Smooth muscle cell of trachea (primary cell): Measurements from ENCODE around the gene PCNA. TPM values are rescaled to one million over a fixed set of nuclear protein-coding genes. Genes with fewer than 3 reads are reported as not detected.

Source experiments
- total RNA-seq: library from RNA; depleted of rRNA; stranded (reverse); fragments of >200 nt; gene quantifications from 2 replicates; pipeline ENCODE4 v1.2.1, GENCODE V29; 2014

The PCNA gene
- 86.3 and 250 TPM in 2 replicates for total RNA-seq

GRCh38 chr20:5119435-5120184 is at the start of gene PCNA:
Gene PCNA, minus strand, starts transcription at chr20:5119958. Its CDS starts 160 bp downstream, at chr20:5119798.

DNA sequence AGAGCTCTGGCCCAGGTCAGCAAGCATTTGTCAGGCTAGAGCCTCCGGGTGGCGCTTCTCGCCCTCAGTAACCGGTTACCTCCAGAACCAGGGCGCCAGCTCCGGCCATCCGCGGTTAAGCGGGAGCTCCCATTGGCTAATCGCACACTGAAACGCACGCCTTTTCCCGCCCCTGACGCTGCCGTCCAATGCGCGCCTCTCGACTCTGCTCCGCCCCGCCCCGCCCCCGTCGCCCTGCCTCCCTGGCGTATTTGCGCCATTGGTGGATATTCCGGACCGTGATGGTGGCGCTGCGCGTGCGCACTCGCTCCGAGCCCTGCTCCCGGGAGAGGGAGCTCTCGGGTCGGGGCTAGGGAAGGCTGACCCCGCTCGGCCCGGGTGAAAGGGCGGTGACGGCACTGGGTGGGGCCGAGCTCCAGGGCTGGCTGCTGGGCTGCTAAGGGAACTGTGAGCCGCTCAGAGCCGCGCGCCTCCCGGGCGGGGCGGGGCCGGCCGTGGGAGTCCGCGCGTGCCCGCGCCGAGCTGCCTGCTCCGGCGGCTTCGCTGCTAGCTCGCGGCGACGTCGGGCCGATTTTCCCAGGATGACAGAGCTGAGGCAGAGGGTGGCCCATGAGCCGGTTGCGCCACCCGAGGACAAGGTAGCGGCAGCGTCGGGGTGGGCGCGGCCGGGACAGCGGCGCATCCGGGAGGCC is 6.9 kb upstream of the PCNA start, which contains the start of gene CDS2:
Gene CDS2 (plus strand): TSS at position 497 of the 692 bp plus-strand sequence. CDS start 85 bp downstream, at position 582.

Other genes starting within 250 kb of the PCNA start
- 13.4 and 17.9 TPM in 2 replicates for gene SLC23A2, start 118.4 kb downstream of the PCNA start, total RNA-seq
- 81.3 and 105 TPM in 2 replicates for gene TMEM230, start 6.9 kb downstream of the PCNA start, total RNA-seq
- gene CDS2, start 7.0 kb upstream of the PCNA start, total RNA-seq: 33.7 and 39.4 TPM in 2 replicates
- gene PROKR2, start 197.0 kb upstream of the PCNA start, total RNA-seq: not detected in 2 replicates